ENCODE results near the gene TMEM131.
"Not testable (repeated sequence)": the region's sequence is repeated elsewhere in the genome, so short reads cannot be mapped to it uniquely, and the experiment has no call there.

Gene TMEM131

GRCh38 chr2:97717613-97717995 lies 278.1 kb downstream of the TMEM131 start:
- no peak for DNase-seq

DNA sequence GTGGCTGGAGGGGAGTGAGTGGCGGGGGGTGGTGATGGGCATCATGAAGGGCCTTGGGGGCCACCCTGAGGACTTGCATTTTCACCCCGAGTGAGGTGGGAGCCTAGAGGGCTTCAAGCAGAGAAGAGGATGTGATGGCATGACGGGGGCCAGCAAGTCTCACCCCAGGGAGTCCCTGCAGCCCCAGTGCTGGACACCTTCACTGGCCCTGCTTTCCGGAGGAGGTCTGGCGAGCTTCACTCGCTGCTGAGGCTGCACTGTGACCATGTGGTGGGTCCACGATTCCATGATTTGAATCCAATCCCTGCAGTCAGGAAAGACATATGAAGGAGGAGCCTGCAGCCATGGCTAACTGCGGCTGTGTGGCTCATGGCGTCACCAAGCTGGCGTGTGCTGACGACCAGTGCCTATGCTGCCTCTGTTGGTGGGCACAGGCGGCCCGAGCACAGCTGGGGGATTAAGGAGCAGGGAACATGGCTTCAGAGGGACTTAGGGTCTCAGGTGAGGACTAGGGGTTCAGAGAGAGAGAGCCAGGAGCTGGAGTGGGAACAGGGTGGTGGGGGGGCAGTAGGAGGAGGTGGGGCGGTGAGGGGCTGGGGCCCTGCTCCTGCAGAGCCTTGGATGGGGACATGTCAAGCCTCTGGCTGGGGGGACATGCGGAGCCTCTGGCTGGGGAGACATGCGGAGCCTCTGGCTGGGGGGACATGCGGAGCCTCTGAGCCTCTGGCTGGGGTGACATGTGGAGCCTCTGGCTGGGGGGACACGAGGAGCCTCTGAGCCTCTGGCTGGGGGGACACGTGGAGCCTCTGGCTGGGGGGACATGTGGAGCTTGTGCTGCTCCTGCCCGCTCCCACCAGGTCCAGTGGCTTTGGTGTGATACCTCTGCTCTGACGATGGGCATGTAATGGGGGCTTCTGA lies 278.8 kb downstream of the TMEM131 start:
- DNase-seq: no peak

DNA sequence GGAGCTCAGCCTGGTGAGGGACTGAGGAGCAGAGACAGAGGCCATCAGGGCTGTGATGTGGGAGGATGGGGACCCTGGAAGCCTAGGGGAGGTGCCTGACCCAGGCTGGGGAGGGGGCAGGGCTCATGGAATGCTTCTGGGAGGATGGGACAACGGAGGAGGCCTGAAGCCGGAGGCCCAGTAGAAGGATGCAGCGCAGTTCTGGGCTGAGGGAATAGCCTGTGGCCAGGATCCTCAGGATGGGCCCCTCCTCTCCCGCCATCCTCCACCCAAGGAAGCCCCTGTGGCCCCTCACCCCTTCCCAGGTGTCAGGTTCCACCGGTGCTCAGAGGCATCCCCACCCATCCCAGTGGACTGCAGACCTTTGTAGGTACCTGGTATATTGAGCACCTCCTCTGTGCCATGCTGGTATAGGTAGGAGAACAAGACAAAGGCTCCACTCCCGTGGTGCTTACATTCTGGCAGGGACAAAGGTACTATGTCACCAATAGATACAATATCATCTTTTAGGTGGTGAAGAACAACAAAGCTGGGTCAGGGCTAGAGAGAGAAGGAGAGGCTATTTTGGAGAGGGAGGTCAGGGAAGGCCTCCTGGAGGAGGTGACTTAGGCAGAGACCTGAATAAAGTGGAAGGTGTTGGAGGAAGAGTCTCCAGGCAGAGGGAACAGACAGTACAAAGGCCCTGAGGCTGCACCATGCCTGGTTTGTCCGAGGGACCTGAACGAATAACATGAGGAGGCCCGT lies 279.6 kb downstream of the TMEM131 start:
- no peak for DNase-seq

GRCh38 chr2:97714950-97715652 lies 280.6 kb downstream of the TMEM131 start:
- no peak for DNase-seq

DNA sequence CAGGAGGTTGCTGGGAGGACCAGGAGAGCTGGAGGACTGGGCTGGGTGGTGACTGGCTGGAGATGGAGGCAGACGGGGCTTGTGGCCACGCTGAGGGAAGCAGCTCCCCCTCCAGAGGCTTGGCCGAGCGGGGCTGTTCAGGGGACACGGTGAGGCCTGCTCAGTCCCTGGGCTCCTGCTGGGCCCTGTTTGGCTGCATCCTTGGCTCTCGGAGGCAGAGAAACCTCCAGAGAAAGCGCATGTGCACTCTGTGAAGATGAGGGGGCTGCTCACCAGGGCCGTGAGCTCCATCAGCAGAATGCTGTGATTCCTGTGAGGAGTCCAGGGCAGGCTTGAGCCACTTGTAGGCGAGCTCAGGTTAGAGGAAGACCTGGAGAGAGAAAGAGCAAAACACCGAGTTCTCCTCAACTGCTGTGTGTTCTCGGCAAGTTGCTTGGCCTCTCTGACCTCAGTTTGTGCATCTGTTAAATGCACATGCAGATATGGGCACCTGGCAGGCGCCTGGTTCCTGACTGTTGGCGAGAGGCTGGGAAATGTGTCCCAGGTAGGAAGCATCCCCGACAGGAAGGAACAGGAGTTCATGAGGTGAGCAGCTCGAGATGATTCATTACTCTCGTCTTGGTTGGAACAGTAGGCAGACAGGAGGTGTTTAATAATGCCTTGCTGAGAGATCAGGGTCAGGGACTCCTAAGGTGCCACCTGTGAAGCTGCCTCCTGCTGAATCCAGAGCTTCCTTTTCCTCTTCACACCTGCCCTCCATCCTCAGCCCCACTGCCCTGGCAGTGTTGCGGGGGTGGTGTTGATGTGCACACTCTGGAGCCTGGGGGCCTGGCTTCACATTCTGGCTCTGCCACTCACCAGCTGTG lies 281.4 kb downstream of the TMEM131 start:
- DNase-seq: no peak

DNA sequence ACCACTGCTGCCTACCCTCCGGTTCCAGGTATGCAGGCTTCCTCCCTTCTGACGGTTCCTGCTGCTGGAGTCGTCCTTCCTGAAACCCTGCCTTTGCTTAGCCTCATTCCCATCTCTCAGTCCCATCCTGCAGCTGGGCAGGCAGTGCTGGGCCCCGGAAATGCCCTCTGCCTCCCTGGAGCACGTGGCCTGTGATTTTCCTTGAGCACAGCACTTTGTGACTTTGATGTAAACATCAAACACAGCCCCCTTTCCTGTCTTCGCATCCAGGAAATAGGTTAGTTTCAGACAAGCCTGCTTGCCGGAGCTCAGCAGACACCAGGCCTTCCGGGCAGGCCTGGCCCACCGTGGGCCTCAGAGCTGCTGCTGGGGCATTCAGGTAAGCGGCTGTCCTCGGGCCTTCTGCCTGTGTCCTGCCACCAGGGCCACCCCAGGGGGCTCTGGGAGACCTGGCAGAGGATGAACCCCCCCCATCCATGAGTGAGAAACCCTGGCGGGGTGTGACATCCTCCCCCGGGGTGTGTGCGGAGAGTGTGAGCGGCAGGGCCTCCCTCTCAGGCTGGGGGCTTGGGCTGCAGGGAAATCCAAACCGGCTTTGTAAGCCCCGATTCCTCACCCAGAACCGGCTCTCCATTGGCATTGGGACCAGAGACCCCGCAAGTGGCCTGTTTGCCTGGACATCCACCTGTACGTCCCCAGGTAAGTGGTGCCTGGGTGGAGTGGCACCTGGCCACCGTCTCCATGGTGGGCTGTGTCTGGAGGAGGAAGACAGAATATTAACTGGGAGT lies 282.3 kb downstream of the TMEM131 start, which contains the start of gene ZAP70:
TSS of gene ZAP70 (plus strand) at position 281 of the 788 bp plus-strand sequence. CDS start 10,461 bp downstream, outside the sequence.
- DNase-seq: no peak

- DNase-seq: no peak
Observed at GRCh38 chr2:97712693-97713295, 283.0 kb downstream of the TMEM131 start.

DNA sequence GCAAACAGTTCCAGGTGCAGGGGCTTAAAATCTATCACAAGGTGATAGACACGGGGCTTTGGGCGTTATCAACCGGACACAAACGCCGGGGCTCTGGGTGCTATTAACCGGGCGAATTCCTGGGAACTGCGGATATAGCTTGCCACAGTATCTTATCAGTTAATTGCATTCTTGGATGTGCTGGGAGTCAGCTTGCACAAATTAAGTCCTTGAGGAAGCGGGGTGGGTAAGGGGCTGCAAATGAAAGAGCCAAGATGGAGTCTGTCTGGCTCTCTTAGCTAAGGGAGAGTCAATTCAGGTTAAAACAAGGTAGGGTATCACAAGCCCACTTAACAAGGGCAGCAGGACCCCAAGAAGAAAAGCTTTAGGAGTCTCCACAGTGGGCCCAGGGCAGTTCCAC lies 283.6 kb downstream of the TMEM131 start:
- not testable (repeated sequence) for DNase-seq

DNA sequence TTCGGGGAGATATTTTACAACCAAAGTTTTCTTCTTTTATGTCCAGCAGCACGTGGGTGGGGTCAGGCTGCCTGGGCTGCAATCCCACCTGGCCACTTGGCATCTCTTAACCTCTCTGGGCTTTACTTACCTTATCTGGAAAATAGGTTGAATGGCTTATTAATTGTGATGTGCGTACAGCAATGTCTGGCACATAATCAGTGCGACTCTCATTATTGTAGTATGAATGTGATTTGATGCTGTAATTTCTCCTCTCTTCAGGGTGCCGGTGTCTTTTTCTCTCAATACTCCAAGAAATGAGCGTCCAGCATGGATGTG lies 284.4 kb downstream of the TMEM131 start:
- no peak for DNase-seq

DNA sequence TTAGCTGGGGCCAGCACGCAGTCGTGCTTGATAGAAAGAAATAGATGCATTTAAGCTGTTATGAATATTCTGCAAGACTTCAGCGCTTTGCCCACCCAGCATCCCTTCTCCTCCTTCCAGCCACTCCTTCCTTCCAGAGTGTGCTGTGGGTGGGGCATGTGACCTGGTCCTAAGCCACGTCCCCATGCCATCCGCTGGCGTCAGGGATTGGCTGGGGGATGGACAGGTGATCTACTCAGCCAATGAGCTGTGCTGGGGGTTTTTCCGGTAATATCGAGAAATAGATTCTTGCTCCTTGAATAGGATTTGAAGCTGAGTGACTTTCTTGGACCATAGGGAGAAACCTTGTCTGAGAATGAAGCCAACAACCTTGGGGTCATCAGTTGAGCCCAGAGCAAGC lies 287.1 kb downstream of the TMEM131 start:
- DNase-seq: no peak

DNA sequence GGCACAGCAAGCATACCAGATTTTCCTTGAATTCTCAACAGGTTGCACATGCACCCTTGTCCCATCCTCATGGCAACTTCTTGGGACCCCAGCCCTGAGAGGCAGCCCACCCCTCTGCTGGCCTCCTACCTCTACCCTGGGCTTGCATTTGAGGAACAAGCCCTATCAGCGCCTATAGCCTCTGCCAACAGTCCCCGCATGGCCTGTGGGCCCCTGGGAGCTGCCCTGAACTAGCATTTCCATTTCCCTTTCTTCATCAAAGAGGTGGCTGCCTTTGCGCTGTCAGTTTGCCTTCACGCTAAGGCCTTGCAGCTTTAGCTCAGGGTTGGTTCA lies 287.7 kb downstream of the TMEM131 start:
- DNase-seq: no peak

GRCh38 chr2:97707362-97708047 lies 288.2 kb downstream of the TMEM131 start:
- DNase-seq: no peak

GRCh38 chr2:97706708-97707345 lies 288.9 kb downstream of the TMEM131 start:
- DNase-seq: no peak
